Cardiac fibroblast (primary cell): ENCODE data around the gene CCND1.

Source experiments
- DNase-seq, 2 donors: peaks; one replicate each; pipeline versions ENCODE4 v3.0.0 to v3.0.0-alpha.2; 2010; ENCODE audit warnings: low read depth in 2 of 2
- H3K4me3 ChIP-seq, 2 donors: replicated peaks in 1 of 2; 1 replicate in 1 of 2; 2 replicates in 1 of 2; pipeline ENCODE4 v1.5.1; 2011; ENCODE audit warnings: low read depth in 2 of 2, low read length in 2 of 2, mild to moderate bottlenecking in 2 of 2, moderate library complexity in 1 of 2
- CTCF ChIP-seq: IDR thresholded peaks from one replicate; pipeline ENCODE4 v1.5.1; 2011; ENCODE audit warnings: low read depth, mild to moderate bottlenecking, low read length, inconsistent platforms

The CCND1 gene

GRCh38 chr11:69599502-69599901 lies 41.5 kb upstream of the CCND1 start:
- no peak overlapping the region for H3K4me3 ChIP-seq
- TF ChIP-seq CTCF = no peak
- no peak for DNase-seq

- no peak overlapping the region for H3K4me3 ChIP-seq
- DNase-seq = no peak
- no peak for TF ChIP-seq CTCF
Observed at GRCh38 chr11:69600001-69600400, 41.0 kb upstream of the CCND1 start.

- no peak for TF ChIP-seq CTCF
- H3K4me3 ChIP-seq = no peak overlapping the region
- DNase-seq = no peak
Observed at GRCh38 chr11:69601011-69601975, 39.7 kb upstream of the CCND1 start.

- no peak overlapping the region for H3K4me3 ChIP-seq
- no peak for TF ChIP-seq CTCF
- no peak for DNase-seq
Observed at GRCh38 chr11:69603111-69603836, 37.7 kb upstream of the CCND1 start.

GRCh38 chr11:69604055-69604454 lies 36.9 kb upstream of the CCND1 start:
- DNase-seq = no peak
- no peak for TF ChIP-seq CTCF
- H3K4me3 ChIP-seq = no peak overlapping the region

- no peak overlapping the region for H3K4me3 ChIP-seq
- DNase-seq = no peak
- TF ChIP-seq CTCF = no peak
Observed at GRCh38 chr11:69605737-69606526, 35.0 kb upstream of the CCND1 start.
